Dermis blood vessel endothelial cell (primary cell): ENCODE data around the gene OR8B12. TPM values are rescaled to one million over a fixed set of nuclear protein-coding genes. Genes with fewer than 3 reads are reported as not detected.
A peak's percentile ranks its signal among the peaks of the same experiment; 100 is the strongest.

ENCODE experiments used
- DNase-seq: peaks from one replicate; pipeline ENCODE4 v3.0.0; 2010
- total RNA-seq: library from RNA; depleted of rRNA; stranded (reverse); fragments of >200 nt; gene quantifications from 2 replicates; pipeline ENCODE4 v1.2.3, GENCODE V29; 2014

Gene OR8B12, protein sequence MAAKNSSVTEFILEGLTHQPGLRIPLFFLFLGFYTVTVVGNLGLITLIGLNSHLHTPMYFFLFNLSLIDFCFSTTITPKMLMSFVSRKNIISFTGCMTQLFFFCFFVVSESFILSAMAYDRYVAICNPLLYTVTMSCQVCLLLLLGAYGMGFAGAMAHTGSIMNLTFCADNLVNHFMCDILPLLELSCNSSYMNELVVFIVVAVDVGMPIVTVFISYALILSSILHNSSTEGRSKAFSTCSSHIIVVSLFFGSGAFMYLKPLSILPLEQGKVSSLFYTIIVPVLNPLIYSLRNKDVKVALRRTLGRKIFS
- not detected in 2 replicates for total RNA-seq

DNA sequence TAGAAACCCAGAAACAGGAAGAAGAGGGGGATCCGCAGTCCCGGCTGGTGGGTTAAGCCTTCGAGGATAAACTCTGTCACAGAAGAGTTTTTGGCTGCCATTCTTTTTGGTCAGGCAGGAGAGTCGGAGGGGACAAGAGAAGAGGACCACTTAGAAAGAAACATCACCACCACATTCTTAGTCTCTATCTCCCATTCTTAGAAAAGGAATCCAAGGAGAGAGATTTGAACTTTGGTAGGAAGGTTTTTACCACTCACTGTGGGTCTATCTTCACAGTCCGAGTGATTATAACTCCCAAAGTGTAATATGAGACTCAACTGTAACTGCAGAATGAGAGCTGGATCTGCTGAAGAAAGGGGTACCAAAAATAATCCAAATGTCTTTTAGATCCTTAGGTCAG, at the start of gene OR8B12:
OR8B12 (minus strand) TSS at position 101 of the 400 bp plus-strand sequence; CDS start at position 101, 0 bp downstream.
- DNase-seq, result no peak

DNA sequence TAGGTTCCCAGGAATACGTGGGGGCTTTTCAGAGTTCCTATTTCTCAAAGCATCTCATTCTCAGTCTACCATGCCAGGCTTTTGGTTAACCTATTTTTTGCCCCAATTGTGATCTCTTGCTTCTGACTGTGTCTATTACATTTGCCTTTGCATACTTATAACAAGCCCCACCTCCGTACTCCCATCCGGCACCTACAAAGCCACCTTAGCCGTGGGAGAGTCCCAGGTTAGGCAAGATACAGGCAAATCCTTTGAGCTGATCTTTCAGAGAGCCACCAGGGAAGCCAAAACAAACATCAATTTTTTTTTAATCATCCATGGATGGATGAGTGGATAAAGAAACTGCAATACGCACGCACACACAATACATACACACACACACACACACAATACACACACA, 49.2 kb upstream of the OR8B12 start:
- DNase-seq, result no peak

DNA sequence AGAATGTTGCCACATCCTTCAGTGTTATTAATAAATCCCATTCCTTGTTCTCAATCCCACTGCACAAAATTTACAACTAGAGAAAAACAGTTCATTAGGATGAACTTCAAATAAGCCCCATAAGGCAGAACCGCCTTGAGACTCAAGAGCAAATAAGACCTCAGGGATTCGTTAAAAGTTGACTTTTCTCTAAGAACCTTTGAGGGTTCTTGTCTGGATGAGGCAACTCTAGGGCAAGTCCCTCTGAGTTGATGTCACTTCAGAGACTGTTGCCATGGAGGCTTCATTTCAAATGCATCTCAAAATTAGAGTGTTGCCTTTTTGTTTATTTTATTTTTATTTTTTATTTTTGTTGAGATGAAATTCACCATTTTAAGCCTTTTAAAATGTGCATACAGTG, 48.0 kb upstream of the OR8B12 start:
- no peak for DNase-seq

DNA sequence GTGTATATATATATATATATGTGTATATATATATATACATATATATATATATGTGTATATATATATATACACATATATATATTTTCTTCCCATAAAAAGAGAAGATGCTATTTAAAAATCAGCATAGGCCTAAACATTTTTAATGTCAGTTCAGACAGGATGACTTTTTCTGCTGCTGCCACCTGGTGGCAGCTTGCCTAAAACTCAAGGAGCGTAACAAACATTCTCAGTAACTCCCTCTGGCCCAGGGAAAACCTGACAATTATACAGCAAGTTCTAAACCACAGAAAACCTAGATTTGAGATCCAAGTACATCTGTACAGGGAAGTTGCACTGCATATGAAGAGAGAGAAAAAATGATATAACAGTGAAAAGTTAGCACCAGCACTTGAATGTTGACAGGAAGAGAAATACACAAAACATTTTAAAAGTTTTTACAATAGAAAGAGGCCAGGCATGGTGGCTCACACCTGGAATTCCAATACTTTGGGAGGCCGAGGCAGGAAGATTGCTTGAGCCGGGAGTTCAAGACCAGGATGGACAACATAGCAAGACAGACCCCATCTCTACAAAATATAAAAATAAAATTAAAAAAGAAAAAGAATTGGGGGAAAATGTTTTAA, 42.9 kb upstream of the OR8B12 start:
- DNase-seq, result peak; percentile 76

DNA sequence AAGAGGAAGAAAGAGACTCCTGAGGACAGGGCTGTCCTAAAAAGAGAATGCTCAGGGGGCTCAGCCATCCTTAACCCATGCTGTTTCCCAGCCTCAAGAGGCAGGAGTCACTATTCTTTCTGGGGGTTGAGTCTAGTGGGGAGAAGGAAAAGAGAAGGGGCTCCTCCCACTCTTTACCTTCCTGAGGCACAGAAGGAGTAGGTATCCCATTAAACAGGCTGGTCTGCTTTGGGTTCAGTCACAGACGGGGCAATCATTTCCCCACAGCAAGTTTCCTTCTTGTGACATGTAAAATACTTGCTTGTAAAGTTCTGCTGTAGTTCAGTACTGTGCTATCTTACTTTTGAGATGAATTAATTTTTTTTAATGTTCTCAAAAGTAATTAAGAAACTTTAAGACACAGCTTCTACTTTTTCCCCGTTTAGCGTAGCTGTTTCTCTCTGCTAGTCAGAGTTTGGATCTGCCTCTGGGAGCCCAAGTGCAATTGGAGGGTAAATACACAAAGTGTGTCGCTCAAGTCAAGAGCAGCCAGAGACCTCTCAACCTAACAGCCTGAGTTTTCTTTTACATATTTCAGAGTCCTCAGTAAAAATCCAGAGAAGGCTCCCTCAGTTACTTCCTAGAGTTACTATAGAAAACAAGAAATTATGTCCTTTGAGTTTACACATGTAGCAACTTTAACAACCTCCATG, 41.4 kb upstream of the OR8B12 start:
- no peak for DNase-seq

DNA sequence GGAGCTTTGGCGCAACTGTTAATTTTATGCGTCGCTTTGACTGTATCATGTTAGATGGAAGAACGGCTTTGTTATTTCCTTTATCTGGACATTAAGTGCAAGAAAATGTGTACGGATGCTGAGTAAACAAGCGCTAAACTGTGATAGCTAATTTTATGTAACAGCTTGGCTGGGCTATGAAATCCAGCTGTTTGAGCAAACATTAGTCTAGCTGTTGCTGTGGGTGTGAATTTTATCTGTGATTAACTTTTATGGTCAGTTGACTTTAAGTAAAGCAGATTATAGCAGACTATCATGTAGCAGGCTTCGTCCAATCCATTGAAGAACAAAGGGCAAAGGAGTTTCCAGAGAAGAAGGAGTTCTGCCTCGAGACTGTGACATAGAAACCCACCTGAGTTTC, 40.3 kb upstream of the OR8B12 start:
- no peak for DNase-seq

DNA sequence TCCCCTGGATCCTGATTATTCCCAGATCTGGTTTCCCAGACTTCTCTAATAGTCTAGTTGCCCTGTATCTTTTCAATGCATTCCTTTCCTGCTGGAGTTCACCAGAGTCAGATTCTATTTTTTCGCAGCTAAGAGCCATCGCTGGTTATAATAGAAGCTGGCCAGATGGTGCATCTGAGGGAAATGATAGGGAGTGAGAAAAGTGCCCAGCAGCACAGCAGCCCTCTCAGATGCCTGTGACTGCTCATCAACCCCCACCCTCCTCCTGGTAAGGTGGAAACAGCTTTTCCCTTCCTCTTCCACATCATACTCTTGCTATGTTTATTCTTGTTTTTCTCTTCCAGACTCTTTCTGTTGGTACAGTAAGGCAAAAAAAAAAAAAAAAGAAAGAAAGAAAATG, 39.1 kb upstream of the OR8B12 start:
- DNase-seq, result no peak

DNA sequence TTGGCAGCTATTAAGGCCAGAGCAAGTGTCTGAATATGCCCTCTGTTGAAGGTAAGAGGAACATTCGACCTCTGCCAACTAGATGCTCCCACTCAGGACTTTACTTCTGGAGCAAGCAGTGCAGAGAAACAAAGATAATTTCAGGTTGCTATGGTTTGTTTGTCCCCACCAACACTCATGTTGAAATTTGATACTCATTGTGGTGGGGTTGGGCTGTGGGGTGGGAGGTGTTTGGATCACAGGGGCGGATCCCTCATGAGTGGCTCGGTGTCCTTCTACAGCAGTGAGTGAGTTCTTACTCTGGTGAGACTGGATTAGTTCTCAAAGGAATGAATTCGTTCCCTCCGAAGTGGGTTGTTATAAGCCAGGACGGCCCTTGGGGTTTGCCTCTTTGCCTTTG, 38.4 kb upstream of the OR8B12 start:
- DNase-seq, result no peak

DNA sequence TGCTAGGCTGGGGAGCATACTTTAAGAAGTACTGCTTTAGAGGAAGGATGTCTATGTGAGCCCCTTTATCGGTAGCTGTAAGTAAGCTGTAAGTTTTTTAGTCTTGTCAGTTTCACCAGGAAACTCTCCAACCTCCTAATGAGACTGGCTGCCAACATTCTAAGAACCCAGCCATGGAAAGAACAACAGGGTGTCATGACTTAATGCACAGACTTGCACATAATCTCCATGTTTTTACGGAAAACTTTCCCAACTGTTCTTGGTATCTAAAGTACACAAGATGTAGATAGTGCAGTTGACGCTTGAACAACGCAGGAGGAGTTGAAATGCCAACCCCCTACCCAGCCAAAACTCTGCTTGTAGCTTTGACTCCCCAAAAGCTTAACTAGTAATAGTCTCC, 35.3 kb upstream of the OR8B12 start:
- DNase-seq, result no peak

DNA sequence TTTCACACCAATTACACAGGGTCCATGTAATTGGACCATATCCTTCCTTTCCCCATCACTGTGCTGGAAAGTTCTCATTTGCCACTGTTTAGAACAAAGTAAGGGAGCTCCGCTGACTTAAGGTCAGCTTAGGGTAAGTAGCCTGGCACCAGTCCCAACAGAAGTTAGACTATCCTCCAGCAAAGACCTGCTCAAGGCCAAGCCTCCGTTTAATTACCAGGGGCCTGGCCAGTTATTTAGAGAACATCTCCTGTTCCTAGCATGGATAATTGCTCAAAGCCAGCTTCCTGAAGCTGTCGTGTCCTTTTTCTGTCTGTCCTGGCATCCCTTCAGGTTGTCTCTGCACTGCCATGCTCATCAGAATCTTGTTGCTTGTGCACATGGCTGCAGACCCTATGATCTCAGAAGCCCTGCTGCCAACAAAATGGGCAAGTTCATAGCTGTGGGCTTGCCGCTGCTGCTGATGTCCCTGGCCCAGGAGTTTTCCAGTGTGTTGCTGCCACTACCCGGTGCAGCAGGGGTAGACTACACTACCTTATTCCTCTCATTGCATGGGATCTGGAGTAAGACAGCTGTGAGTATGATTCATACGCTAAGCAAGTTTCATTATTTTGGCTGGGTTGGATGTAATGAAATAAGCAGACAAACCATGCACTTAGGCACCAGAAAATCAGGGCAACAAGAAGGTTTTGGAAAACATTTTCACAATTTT, 34.4 kb upstream of the OR8B12 start:
- no peak for DNase-seq

DNA sequence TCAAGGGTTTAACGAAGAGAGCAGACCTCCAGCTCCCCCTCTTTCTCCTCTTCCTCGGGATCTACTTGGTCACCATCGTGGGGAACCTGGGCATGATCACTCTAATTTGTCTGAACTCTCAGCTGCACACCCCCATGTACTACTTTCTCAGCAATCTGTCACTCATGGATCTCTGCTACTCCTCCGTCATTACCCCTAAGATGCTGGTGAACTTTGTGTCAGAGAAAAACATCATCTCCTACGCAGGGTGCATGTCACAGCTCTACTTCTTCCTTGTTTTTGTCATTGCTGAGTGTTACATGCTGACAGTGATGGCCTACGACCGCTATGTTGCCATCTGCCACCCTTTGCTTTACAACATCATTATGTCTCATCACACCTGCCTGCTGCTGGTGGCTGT, 26.7 kb upstream of the OR8B12 start:
- DNase-seq, result no peak

DNA sequence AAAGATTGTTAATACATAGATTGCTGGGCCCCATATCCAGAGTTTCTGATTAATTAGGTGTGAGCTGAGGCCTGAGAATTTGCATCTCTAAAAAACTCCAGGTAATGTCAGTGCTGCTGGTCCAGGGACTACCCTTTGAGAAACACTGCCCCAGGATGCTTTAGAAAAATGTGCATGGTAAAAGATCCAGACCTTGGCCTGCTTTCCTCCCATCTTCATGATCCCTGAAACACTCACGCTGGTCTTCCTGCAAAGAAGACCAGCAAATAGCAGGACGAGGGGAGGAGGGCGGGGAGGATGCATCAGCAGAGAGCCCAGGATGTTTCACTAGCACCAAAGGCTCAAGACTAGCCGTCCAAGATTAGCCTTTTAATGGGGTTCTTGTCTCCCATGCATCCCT, 26.2 kb upstream of the OR8B12 start, which contains the start of gene OR8A1:
OR8A1 (plus strand) TSS at position 301 of the 400 bp plus-strand sequence. CDS start 123 bp downstream, outside the sequence.
- no peak for DNase-seq

DNA sequence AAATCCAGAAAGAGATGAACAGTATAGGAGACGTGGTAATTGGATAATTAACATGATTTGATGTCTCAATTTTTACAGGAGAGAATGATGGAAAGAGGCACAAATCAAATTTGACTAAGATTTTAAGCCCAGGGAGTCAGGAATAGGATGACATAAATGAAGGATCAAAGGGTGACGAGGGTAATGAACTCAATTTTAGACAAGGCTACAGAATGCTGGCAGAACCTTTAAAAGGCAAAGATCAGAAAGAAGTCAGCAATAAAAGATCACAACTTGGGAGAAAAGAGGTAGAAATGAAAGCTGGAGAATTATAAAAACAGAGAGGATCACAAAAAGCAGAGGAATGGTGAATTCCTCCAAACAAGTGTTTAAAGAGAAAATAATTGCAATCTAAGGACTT, 13.4 kb upstream of the OR8B12 start:
- DNase-seq, result no peak

DNA sequence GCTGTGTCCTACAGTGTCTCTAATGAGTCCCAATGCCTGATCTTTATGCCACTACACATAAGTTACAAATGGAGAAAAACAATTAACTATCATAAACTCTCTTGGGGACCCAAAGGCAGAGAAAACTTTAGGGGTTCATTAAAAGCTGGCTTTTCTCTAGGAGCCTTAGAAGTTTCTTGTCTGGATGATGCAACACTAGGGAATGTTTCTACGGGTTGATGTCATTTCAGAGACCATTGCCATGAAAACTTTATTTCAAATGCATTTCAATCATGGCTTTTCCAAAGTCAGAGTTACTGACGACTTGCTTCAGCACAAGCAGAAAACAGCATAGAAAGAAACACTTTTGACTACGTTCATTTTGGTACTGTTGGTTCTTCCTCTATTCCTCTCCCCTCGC, 8.5 kb upstream of the OR8B12 start:
- no peak for DNase-seq

DNA sequence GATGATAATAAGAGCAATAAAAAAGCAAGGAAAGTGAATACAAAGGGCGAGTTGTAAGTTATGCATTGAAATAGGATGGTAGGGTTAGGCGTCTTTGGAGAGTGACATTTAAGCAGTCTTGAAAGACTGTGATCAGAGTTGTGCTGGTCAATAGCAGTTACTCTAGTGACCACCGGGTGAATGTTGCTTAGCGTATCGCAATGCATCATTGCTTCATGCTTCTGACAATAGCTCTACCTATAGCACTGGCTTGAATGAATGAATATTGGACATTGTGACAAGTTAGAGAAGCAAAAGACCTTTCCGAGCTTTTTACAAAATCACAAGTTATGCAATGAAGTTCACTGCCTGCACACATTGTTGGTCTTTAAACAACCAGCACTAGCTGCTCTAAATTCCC, 7.7 kb upstream of the OR8B12 start:
- DNase-seq, result no peak

DNA sequence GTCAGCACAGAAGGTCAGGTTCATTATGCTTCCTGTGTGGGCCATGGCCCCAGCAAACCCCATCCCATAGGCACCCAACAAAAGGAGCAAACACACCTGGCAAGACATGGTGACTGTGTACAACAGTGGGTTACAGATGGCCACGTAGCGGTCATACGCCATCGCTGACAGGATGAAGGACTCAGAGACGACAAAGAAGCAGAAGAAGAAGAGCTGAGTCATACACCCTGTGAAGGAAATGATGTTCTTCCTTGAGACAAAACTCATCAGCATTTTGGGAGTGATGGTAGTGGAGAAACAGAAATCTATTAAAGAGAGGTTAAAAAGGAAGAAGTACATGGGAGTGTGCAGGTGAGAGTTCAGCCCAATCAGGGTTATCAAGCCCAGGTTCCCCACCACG, 309 bp downstream of the OR8B12 start:
- DNase-seq, result no peak

DNA sequence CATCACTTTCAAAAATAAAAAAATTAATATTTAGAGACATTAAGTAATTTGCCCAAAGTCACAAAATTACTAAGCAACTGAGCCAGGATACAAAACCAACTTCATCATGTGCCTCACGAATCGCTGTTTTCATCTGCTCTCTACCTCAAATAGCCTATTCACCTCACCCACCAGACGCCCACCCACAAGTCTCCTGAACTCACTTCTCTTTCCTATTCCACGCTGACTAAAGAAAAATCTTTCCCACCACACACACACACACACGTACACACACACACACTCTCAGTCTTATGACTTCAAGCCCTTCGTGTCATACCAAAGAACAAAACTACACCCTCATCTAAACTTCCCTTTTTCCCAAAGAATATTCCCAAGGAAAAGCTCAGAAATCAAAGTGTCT, 2.2 kb downstream of the OR8B12 start:
- no peak for DNase-seq

DNA sequence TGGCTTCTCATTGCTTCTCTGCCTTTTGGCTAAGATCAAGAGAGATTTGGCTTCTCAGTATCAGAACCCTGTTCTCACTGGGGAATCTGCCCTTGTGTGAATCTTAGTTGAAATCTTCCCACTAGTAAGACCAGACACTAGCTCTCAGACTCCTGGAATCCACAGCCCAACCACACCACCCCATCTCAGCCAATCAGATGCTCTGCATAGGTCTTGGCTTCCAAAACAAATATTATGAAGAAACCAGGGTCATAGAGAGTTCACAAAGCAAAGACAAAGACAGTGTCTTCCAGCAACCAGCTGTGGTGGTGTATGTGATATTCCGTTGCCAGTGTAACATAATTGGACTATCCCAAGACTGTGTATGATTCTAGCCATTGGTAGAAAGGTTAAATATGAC, 5.4 kb downstream of the OR8B12 start:
- no peak for DNase-seq

DNA sequence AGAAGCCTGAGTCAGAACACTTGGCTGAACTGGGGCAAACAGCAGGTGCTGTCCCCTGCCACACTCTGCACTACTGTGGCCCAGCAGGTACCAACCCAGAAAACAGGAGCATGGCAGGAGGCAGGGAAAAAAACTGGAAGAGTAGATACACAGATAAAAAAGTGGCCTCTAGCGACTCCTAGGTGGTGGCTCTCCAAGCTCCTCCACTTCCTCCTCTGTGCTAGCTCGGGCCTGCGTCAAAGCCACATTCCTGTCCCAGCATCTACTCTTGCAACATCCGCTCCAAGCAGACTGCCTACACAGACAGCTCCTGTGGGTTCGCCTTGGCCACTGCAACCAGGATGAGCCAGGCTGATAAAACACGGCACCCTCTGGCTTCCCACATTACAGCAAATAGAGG, 6.9 kb downstream of the OR8B12 start:
- no peak for DNase-seq

DNA sequence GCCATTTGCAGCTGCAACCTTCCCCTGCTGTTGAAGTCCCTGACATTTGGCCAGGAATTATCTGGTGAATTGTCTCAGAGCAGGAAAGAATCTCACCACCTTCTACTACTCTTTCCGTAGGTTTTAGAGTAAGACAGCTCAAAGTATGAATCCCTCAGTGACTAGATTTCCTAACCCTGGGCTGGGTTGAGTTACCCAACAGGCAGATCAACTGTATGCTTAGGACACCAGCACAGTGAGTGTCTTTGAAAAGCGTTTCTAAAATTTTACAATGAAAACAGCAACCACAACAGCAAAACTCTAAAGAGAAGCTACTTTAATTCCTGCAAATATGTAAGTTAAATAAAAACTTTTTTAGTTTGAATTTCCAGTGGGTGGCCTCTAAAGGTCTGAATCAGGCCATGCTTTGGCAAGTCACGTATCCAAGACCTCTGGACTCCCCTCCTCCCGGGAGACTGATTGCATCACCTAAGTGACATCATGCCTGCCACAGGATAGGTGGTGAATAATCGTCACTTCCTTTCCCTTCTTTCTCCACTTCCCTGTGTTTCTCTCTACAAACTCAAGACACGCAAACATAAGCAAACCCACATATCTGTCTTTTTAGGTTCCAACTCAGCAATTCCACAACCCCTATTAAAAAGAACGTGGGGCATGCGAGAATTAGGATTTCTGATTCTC, 7.8 kb downstream of the OR8B12 start:
- DNase-seq, result no peak

DNA sequence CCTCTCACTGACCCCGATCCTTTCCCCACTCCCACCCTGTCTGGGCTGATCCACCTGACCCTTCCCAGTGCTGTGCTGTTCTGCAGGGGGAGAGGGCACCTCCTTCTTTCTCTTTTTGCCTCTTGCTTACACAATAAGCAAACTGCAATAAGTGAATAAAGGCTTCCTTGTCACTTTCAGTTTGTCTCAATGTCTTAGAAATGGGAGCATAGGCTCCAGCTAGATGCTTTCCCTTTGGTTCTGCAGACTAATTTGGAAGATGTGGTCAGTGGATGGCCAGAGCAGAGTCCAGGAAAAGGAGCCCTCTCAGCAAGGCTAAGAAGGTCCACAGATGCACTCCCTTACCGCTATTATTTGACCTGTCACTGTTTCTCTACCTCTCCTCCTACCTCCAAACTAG, 9.4 kb downstream of the OR8B12 start:
- no peak for DNase-seq

DNA sequence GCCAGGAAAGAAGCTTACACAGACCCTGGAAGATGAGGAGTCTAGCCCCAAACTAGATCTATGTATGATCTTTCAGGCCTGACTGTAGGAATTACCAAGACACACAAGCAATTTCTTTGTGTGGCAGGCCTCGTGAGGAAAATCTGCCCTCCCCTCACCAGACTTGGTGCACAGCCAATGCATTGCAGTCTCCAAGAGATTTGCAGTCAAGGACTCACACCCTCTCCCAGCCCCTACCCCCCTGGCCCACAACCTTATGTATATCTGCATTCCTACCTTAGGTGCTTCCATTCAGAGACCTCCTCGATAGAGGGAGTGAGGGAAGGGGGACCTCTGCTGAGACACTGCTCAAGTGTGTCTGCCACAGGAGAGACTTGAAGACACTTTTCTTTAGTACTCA, 9.8 kb downstream of the OR8B12 start:
- DNase-seq, result no peak

DNA sequence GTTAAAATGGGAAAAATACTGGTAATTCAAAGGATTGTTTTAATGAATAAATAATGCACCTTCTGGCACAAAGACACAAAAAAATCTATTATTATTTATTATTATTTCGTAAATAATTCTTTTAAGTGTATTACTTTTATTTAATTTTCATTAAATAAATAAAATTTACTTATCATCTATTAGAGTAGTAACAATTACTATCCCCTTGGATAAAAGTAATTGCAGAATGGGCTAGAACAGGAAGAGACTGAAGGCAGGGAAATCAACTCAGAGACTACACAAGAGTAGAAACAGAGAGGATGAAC, 23.0 kb downstream of the OR8B12 start:
- no peak for DNase-seq
